HG02870 (cell line): ENCODE results near the gene LACTB.
A peak's percentile ranks its signal among the peaks of the same experiment; 100 is the strongest.

ENCODE experiments used
- ATAC-seq: cut with Tn5 transposase; IDR thresholded peaks from one replicate; pipeline ENCODE4 v1.9.1; 2021; ENCODE audit warnings: mild to moderate bottlenecking, moderate library complexity; ENCODE audit not compliant: unreplicated experiment

The LACTB gene

GRCh38 chr15:63122002-63122875 lies 578 bp downstream of the LACTB start:
- ATAC-seq: peak; percentile 84

DNA sequence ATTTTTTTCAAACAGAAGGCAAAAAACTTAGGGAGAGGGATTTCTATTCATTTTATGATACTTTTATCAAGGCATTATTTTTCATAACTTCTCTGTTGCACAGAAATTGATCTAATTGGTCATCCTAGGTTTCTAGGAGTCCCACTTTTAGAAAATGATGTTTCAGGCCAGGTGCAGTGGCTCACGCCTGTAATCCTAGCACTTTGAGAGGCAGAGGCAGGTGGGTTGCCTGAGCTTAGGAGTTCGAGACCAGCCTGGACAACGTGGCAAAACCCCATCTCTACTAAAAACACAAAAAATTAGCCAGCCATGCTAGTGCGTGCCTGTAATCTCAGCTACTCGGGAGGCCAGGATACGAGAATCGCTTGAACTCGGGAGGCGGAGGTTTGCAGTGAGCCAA lies 2.8 kb downstream of the LACTB start:
- no peak for ATAC-seq

GRCh38 chr15:63126726-63127125 lies 5.1 kb downstream of the LACTB start:
- no peak for ATAC-seq

DNA sequence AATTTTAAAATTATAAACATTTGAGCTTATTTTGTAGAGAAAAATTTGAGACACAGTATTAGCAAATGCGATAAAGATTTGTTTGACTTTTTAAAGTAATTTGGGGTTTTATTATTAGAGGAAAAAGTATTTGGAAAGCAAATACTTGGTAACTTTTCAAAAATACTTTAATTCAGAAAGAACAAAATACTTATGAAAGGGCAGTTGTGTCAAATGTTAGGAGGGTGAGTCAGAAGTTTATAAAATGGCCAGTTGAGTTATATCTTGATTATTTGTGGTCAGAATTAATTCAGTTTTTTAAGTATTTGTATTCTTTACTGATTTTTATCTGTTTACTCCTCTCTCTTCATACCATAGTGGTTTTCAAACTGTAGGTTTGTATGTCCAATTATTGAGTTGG lies 12.1 kb downstream of the LACTB start:
- no peak for ATAC-seq

DNA sequence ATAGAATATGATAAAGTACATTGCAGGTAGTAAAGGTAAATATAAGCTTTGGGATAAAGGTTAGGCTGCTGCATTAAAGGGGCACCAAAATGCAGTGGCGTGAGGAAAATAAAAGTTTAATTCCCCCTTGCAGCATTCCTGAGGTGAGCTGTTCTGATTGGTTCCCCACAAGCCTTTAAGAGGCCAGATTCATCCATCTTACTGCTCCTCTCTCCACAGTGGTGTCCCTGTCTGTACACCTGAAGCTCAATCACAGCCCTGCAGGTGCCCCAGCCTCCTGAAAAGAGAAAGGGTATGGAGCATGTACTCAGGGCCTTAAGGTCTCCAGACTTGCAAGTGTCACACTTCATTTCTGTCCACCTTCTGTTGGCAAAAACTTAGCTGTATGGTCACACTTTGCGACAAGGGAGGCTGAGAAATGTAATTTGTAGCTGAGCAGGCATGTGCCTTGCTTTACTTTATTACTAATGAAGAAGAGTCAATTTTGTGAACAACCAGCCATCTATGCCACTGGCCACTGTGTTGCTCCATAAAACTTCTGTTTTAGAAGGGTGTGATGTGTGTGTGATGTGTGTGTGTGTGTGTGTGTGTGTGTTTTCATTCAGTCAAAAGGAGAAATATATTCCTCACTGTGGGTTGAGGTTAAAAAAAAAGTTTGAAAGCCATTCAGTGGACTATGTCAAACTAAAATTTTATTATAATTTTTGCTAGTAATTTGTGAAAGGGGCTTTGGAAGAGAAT lies 12.8 kb downstream of the LACTB start:
- ATAC-seq: no peak

DNA sequence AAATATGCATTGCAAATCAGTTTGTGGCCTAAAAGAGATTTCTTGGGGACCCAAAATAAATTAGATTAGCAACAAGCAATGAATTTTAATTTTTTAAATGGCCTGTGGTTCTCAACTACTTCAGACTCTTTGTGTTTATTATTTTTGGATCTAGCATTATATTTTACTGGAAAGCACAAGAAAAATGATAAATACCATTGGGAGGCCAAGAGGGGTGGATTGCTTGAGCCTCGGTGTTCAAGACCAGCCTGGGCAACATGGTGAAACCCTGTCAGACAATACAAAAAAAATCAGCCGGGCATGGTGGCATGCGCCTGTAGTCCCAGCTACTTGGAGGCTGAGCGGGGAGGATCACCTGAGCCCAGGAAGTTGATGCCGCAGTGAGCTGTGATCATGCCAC lies 13.6 kb downstream of the LACTB start:
- ATAC-seq: no peak

DNA sequence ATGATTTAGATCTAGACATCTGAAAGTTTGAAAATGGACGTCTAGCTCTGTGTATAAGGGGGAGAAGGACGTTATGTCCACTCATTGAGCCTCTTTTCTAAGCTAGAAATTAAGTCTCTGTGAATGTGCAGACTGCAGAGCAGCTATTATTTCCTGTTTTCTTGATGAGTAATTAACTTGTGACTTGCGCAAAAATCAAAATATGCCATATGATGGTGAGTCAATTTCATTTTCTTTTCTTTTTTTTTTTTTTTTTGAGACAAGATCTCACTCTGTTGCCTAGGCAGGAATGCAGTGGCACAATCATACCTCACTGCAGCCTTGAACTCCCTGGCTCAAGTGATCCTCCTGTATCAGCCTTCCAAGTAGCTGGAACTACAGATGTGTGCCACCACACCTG lies 14.1 kb downstream of the LACTB start:
- ATAC-seq: no peak

GRCh38 chr15:63136742-63137141 lies 15.1 kb downstream of the LACTB start:
- no peak for ATAC-seq

GRCh38 chr15:63140936-63141335 lies 19.3 kb downstream of the LACTB start:
- ATAC-seq: no peak

GRCh38 chr15:63145426-63145825 lies 23.8 kb downstream of the LACTB start:
- no peak for ATAC-seq

DNA sequence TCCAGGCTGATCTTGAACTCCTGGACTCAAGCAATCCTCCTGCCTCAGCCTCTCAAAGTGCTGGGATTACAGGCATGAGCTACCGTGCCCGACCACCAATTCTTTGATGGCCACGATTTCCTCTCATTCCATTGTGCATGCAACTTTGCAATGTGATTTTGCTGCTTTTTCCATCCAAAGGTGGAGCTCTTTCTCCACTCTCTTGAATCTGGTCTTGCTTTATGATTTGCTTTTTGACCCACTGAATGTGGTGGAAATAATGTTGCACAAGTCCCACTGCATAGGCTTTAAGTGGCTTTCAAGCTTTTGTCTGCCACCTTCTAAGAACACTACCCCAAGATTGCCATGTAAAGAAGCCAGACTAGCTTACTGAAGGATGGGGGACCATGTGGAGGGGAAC lies 25.0 kb downstream of the LACTB start:
- no peak for ATAC-seq

- no peak for ATAC-seq
These were observed 30.0 kb downstream of the LACTB start for GRCh38 chr15:63151665-63152064.

GRCh38 chr15:63155486-63155885 lies 33.8 kb downstream of the LACTB start:
- ATAC-seq: no peak

GRCh38 chr15:63156086-63156710 lies 34.5 kb downstream of the LACTB start:
- ATAC-seq: no peak

DNA sequence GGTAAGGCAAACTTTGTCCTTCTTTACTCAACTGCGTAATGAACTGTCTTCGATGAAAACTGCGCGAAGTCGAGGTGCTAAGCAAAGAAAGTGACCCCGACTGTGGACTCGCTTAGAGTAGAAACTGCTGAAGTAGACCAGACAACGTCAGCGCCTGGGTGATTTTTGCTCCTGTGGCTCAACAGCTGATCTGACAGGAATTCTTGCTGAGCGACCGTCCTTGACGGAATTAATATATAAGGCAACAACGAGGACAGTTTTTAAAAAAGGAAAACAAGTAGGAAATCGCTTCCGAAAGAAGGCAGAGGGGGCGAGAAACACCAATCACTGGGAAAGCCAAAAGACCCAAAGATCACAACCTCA lies 35.1 kb downstream of the LACTB start:
- no peak for ATAC-seq

DNA sequence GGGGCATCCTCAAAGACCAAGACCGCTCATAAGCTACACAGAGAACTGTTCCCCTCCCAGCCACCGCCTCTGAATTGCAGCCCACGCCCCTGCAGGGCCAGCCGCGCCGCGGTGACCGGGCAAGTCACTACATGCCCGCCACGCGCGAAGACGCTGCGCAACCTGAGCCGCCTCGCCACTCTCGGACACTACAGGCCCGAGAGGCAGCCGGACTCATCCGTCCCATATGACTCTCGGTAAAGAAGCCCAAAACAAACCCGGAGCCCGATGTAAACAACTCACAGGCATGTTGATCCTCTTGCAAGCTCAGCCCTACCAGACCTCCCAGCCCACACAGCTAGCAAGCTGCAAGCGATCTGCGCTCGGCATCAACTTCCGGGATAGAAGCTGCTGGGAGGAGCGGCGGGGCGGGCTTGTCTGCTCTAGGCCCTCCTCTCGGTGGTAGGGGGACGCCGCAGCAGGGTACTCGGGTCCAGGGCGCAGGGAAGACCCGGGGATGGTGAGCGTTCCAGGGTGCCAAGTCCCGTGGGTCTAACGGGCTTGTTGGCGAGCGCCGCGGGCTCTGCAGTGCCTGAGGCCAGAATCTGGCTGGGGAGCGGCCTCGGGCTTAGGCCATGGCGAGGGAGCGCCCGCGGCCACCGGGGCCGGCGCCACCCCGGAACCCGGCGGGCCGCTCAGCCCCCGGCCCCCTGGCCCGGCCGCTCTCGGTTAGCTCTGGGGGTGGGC lies 35.6 kb downstream of the LACTB start, which contains the start of gene RPS27L:
Gene RPS27L (minus strand): TSS at position 360 of the 726 bp plus-strand sequence. CDS start 72 bp downstream, at position 288.
- ATAC-seq: peak; percentile 81

GRCh38 chr15:63157891-63158431 lies 36.3 kb downstream of the LACTB start:
- no peak for ATAC-seq

DNA sequence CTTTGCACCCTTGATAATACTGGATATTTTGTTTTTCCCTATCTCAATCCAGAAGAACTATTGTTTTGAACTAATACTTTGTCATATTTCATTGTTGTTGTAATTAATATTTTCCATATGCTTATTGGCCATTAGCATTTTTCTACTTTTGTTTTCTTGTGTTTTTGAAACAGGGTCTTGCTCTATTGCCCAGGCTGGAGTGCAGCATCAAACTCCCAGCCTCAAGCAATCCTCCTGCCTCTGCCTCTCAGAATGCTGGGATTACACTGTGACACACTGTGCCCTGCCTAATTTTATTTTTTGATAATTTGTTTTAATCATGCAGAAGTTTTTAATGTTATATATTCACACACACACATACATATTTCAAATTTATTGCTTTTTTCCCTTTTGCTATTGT lies 39.0 kb downstream of the LACTB start:
- ATAC-seq: no peak

DNA sequence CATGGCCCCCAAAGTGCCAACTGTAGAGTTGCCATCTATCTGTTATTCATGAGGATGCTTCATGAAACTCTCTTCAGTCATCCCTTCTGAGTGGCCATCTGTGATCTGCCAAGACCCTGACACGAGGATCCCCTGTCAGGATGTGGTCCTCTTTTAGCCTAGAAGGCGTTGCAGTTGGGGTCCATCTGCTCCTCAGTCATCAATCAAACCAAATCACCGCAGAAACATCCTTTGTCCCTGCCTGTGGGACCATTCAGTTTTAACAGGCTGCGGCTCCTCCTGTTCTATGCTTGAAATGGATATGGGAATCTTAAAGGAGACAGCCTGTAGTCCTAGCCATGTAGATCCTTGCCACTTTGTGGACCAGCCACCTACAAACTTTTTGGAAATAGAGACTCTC lies 41.6 kb downstream of the LACTB start:
- no peak for ATAC-seq

GRCh38 chr15:63165166-63165859 lies 43.7 kb downstream of the LACTB start:
- ATAC-seq: no peak
